Fibroblast of the aortic adventitia (primary cell): ENCODE results near the gene NUP214. TPM values are rescaled to one million over a fixed set of nuclear protein-coding genes. Genes with fewer than 3 reads are reported as not detected.

ENCODE experiments used
- DNase-seq: peaks from one replicate; pipeline ENCODE4 v3.0.0-alpha.2; 2010; ENCODE audit warnings: low read depth
- H3K4me3 ChIP-seq: 2 replicates; pipeline ENCODE4 v1.5.1; 2011; ENCODE audit warnings: low read depth, mild to moderate bottlenecking, control low read depth, low read length, moderate library complexity
- total RNA-seq: library from RNA; depleted of rRNA; stranded (reverse); fragments of >200 nt; gene quantifications from 2 replicates; pipeline ENCODE4 v1.2.3, GENCODE V29; 2012; ENCODE audit warnings: low replicate concordance
- TF ChIP-seq, protein P1 (sequence below): IDR thresholded peaks from 2 replicates; pipeline ENCODE4 v1.5.1; 2011; ENCODE audit warnings: mild to moderate bottlenecking, low read length, control low read depth, inconsistent platforms; ENCODE audit not compliant: insufficient read depth

The NUP214 gene
- total RNA-seq, 1 donor: 20.2 TPM

DNA sequence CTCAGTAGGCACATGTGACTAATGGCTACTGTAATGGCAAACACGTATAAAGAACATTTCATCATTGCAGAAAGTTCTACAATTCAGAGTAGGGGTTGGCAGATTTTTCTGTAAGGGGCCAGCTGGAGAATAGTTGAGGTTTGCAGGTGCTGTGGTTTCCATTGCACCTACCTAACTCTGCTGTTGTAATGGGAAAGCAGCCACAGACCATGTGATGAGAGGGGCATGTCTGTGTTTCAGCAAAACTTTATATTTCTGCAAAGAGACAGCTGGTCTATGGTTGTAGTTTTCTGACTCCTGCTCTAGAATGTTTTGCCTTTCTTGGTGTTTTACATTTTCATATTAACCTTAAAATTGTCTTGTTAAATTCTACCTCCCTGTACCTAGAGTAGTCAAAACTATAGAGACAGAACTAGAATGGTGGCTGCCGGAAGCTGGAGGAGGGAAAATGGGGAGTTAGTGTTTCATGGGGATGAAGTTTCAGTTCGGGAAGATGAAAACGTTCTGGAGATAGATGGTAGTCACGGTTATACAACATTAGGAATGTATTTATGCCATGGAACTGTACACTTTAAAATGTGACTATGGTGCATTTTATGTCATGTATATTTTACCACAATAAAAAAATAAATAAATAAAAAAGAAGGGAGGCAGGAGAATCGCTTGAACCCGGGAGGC, 44.3 kb downstream of the NUP214 start:
- DNase-seq: no peak
- TF ChIP-seq, protein P1, sequence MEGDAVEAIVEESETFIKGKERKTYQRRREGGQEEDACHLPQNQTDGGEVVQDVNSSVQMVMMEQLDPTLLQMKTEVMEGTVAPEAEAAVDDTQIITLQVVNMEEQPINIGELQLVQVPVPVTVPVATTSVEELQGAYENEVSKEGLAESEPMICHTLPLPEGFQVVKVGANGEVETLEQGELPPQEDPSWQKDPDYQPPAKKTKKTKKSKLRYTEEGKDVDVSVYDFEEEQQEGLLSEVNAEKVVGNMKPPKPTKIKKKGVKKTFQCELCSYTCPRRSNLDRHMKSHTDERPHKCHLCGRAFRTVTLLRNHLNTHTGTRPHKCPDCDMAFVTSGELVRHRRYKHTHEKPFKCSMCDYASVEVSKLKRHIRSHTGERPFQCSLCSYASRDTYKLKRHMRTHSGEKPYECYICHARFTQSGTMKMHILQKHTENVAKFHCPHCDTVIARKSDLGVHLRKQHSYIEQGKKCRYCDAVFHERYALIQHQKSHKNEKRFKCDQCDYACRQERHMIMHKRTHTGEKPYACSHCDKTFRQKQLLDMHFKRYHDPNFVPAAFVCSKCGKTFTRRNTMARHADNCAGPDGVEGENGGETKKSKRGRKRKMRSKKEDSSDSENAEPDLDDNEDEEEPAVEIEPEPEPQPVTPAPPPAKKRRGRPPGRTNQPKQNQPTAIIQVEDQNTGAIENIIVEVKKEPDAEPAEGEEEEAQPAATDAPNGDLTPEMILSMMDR: no peak
- no peak overlapping the region for H3K4me3 ChIP-seq

DNA sequence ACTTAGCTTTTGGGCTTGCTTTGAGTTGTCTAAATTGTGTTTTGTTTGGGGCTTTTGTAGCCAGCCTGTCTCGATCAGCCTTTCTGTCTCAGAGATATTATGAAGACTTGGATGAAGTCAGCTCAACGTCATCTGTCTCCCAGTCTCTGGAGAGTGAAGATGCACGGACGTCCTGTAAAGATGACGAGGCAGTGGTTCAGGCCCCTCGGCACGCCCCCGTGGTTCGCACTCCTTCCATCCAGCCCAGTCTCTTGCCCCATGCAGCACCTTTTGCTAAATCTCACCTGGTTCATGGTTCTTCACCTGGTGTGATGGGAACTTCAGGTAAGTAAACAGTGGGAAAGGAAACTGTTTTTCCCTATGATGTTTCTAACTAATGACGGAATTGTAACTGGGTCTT, 48.6 kb downstream of the NUP214 start:
- TF ChIP-seq, protein P1: no peak
- DNase-seq: no peak
- H3K4me3 ChIP-seq: no peak overlapping the region

DNA sequence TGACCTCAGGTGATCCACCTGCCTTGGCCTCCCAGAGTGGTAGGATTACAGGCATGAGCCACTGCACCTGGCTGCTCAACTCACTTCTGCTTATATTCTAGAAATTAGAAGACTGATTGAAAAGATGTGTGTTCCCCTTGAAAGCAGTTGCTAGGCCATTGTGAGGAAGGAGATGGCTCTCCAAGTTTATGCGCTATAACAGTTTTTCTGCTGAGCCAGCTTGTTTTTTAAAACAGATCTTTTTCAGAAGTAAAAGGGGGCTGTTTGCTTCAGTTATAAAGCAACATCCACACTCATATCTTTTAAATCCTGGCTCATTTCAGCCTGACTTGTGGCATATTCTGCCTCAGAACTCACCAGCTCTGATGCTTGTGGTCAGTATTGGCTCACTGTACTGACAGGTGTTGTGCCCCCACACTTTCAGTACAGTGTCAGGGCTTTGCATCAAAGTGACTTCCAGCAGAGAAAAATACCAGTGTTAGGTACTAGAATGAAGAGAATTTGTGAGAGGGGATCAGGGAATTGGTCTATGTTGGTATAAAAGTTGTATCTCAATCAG, 49.4 kb downstream of the NUP214 start:
- DNase-seq: no peak
- TF ChIP-seq, protein P1: no peak
- no peak overlapping the region for H3K4me3 ChIP-seq

DNA sequence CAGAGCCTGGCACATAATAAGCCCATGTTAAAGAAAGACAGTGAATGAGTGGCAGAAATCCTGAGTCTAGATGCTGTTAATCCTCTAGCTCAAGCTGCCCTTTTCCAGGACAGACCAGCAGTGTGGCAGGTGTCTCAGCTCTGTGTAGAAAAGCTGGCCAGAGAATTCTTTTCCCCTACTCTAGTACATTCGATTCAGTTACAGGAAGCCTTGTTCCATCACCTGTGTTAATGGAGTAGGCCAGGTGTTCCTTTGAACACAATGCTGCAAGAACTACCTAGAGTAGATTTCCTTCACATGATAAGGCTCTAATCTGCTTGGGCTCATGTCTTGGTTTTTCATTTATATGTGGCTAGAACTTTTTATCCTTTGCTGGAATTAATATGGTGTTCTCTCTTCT, 52.5 kb downstream of the NUP214 start:
- TF ChIP-seq, protein P1: no peak

DNA sequence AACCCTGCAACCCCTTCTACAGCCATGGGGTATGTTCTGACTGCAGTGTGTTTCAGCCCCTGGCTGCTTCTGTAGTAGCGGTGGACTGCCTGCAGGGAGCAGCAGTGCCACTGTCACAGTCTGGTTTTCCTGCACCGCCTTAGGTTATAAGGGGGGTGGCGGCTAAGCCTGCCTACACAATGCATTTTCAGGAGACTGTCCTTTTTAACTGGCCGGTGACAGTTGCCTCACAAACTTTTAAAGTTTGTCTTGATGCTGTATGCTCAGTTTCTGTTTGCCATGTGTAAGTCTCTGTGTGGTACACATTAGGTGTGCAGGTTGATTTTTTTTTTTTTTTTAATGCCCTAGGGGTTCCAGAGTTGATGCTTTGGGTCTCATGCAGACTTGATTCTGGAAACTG, 53.0 kb downstream of the NUP214 start:
- DNase-seq: peak; percentile 64
- H3K4me3 ChIP-seq: no peak overlapping the region
- TF ChIP-seq, protein P1: peak; percentile 98

More for the DNA sequence above, 52.5 kb downstream of the NUP214 start:
- no peak for DNase-seq
- no peak overlapping the region for H3K4me3 ChIP-seq

DNA sequence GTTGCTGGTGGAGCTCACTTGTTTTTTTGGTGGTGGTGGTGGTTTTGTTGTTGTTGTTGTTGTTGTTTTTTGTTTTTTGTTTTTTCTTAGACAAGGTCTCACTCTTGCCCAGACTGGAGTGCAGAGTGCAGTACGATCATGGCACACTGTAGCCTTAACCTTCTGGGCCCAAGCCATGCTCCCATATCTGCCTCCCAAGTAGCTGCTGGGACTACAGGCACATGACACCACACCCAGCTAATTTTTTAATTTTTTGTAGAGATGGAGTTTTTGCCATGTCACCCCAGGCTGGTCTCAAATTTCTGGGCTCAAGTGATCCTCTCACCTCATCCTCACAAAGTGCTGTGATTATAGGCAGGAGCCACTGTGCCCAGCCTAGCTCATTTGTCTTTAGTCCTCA, 53.5 kb downstream of the NUP214 start:
- TF ChIP-seq, protein P1: no peak
- no peak overlapping the region for H3K4me3 ChIP-seq
- DNase-seq: no peak
